Measurements from ENCODE around the gene STX3. TPM values are rescaled to one million over a fixed set of nuclear protein-coding genes. Genes with fewer than 3 reads are reported as not detected.

Gene STX3
- total RNA-seq = 12.8 and 19.5 TPM in 2 replicates

GRCh38 chr11:59754859-59755700 is at the start of gene STX3:
STX3 (plus strand) TSS chr11:59755376; CDS start chr11:59755606, 230 bp downstream.

GRCh38 chr11:59713745-59714144 is 41.4 kb upstream of the STX3 start, which contains the start of gene OR10V1:
OR10V1 (minus strand) TSS chr11:59713845; CDS start chr11:59713845, 0 bp downstream.

GRCh38 chr11:59810189-59810910 is 55.2 kb downstream of the STX3 start, which contains the start of gene MRPL16:
MRPL16 (minus strand) TSS chr11:59810778; CDS start chr11:59810658, 120 bp downstream.

GRCh38 chr11:59845399-59845798 is 90.2 kb downstream of the STX3 start, which contains the start of gene CBLIF:
CBLIF (minus strand) TSS chr11:59845499; CDS start chr11:59845453, 46 bp downstream.

Other genes starting within 250 kb of the STX3 start
- gene OR4D9, start 243.8 kb upstream of the STX3 start, total RNA-seq = not detected in 2 replicates
- gene OSBP, start 139.6 kb upstream of the STX3 start, total RNA-seq = 24.7 and 38.6 TPM in 2 replicates
- gene PATL1, start 86.3 kb upstream of the STX3 start, total RNA-seq = 4.2 and 4.6 TPM in 2 replicates
- gene OR10V1, start 41.5 kb upstream of the STX3 start, total RNA-seq = not detected in 2 replicates
- gene MRPL16, start 55.4 kb downstream of the STX3 start, total RNA-seq = 40.8 and 47.0 TPM in 2 replicates
- not detected in 2 replicates for gene CBLIF, start 90.1 kb downstream of the STX3 start, total RNA-seq
- gene TCN1, start 111.1 kb downstream of the STX3 start, total RNA-seq = not detected in 2 replicates
- gene OOSP3, start 123.4 kb downstream of the STX3 start, total RNA-seq = not detected in 2 replicates
- gene OOSP1, start 183.1 kb downstream of the STX3 start, total RNA-seq = not detected in 2 replicates
- not detected in 2 replicates for gene OOSP4A, start 208.7 kb downstream of the STX3 start, total RNA-seq

Measured in bronchial smooth muscle cell (primary cell).